ENCODE measurements around the gene KCND2.

KCND2 gene

GRCh38 chr7:120402801-120403200 lies 129.8 kb downstream of the KCND2 start:
- TF ChIP-seq FOXP2 (optimal IDR thresholded peaks at IDR 0.05; ENCODE audit: borderline replicate concordance, extremely low read depth, extremely low read length, insufficient read depth): no peak
- TF ChIP-seq SIN3A (IDR thresholded peaks at IDR 0.05; ENCODE audit: borderline replicate concordance, insufficient read depth, low read length): no peak
- no peak for TF ChIP-seq POLR2AphosphoS5 (IDR thresholded peaks at IDR 0.05; ENCODE audit: low read depth, low read length)
- TF ChIP-seq, protein P1, sequence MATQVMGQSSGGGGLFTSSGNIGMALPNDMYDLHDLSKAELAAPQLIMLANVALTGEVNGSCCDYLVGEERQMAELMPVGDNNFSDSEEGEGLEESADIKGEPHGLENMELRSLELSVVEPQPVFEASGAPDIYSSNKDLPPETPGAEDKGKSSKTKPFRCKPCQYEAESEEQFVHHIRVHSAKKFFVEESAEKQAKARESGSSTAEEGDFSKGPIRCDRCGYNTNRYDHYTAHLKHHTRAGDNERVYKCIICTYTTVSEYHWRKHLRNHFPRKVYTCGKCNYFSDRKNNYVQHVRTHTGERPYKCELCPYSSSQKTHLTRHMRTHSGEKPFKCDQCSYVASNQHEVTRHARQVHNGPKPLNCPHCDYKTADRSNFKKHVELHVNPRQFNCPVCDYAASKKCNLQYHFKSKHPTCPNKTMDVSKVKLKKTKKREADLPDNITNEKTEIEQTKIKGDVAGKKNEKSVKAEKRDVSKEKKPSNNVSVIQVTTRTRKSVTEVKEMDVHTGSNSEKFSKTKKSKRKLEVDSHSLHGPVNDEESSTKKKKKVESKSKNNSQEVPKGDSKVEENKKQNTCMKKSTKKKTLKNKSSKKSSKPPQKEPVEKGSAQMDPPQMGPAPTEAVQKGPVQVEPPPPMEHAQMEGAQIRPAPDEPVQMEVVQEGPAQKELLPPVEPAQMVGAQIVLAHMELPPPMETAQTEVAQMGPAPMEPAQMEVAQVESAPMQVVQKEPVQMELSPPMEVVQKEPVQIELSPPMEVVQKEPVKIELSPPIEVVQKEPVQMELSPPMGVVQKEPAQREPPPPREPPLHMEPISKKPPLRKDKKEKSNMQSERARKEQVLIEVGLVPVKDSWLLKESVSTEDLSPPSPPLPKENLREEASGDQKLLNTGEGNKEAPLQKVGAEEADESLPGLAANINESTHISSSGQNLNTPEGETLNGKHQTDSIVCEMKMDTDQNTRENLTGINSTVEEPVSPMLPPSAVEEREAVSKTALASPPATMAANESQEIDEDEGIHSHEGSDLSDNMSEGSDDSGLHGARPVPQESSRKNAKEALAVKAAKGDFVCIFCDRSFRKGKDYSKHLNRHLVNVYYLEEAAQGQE (IDR thresholded peaks at IDR 0.05; ENCODE audit: insufficient read depth in 1 of 2, low read depth in 2 of 2, low read length in 2 of 2): no peak
- no peak for TF ChIP-seq TAF1 (IDR thresholded peaks at IDR 0.05; ENCODE audit: borderline replicate concordance, insufficient read depth, low read length)

GRCh38 chr7:120404042-120404441 lies 131.1 kb downstream of the KCND2 start:
- no peak for TF ChIP-seq FOXP2 (optimal IDR thresholded peaks at IDR 0.05; ENCODE audit: borderline replicate concordance, extremely low read depth, extremely low read length, insufficient read depth)
- no peak for TF ChIP-seq SIN3A (IDR thresholded peaks at IDR 0.05; ENCODE audit: borderline replicate concordance, insufficient read depth, low read length)
- no peak for TF ChIP-seq TAF1 (IDR thresholded peaks at IDR 0.05; ENCODE audit: borderline replicate concordance, insufficient read depth, low read length)
- TF ChIP-seq, protein P1 (IDR thresholded peaks at IDR 0.05; ENCODE audit: insufficient read depth in 1 of 2, low read depth in 2 of 2, low read length in 2 of 2): no peak
- TF ChIP-seq POLR2AphosphoS5 (IDR thresholded peaks at IDR 0.05; ENCODE audit: low read depth, low read length): no peak

GRCh38 chr7:120405652-120406051 lies 132.7 kb downstream of the KCND2 start:
- TF ChIP-seq TAF1 (IDR thresholded peaks at IDR 0.05; ENCODE audit: borderline replicate concordance, insufficient read depth, low read length) (no peak), SIN3A (IDR thresholded peaks at IDR 0.05; ENCODE audit: borderline replicate concordance, insufficient read depth, low read length) (no peak), POLR2AphosphoS5 (IDR thresholded peaks at IDR 0.05; ENCODE audit: low read depth, low read length) (no peak), FOXP2 (optimal IDR thresholded peaks at IDR 0.05; ENCODE audit: borderline replicate concordance, extremely low read depth, extremely low read length, insufficient read depth) (no peak)
- TF ChIP-seq, protein P1 (IDR thresholded peaks at IDR 0.05; ENCODE audit: insufficient read depth in 1 of 2, low read depth in 2 of 2, low read length in 2 of 2): no peak

DNA sequence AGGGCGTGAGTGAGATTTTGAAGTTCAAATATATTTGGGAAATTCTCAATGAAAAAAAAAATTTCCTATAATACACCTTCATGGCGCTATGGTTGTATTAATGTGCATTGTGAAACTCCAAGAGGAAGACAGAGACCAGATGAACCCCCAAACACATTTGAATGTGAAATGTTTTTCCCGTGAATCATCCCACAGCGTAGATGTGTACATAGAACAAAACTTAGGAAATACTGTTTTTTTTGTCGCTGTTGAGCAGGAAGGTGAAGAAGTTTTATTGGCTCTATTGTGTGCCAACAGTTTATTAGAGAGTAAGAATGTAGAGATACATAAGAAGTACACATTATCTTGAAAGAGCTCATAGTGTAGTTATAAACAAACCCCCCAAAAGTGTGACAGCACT lies 134.0 kb downstream of the KCND2 start:
- TF ChIP-seq SIN3A (IDR thresholded peaks at IDR 0.05; ENCODE audit: borderline replicate concordance, insufficient read depth, low read length): no peak

DNA sequence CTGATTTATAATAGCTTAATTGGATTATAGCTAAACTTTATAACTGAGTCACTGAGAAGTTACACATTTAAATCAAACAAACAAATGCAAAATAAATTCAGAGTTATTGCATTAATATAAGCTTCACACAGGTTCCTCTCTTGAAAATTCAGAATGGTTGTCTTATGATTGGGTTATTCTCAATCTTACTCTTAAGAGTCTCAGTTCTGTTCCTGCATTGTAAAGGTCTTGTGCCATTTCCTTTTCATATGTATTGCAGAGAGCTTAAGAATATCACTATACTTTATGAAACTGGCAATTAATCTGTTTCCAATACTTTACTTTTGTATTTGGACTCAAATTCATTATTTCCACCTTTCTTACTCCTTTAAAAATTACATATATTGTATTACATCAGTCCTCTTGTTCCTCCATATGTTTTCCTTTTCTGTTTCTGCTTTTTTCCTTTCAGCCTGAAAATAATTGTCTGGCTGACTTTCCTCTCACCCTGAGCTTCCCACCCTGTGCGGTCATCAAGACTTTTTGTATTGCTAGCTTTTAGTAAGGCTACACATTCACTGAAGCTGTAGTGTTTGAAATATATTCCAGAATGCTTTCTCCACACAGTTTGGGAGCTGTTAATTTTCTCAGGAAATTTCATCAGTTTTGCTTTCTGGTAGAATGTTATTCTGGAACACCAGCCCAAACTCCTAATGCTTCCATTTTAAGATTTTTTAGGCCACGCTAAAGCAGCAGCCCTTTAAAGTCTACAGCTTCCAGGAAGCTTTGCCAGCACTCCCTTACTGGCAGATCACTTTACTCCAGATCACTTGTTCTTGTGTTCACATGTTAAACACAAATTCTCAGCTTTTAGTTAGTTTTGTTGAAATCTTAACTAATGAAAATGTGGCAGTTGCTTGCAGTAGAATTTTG lies 139.4 kb downstream of the KCND2 start:
- TF ChIP-seq, protein P1 (IDR thresholded peaks at IDR 0.05; ENCODE audit: insufficient read depth in 1 of 2, low read depth in 2 of 2, low read length in 2 of 2): no peak
- TF ChIP-seq TAF1 (IDR thresholded peaks at IDR 0.05; ENCODE audit: borderline replicate concordance, insufficient read depth, low read length) (no peak), FOXP2 (optimal IDR thresholded peaks at IDR 0.05; ENCODE audit: borderline replicate concordance, extremely low read depth, extremely low read length, insufficient read depth) (no peak), POLR2AphosphoS5 (IDR thresholded peaks at IDR 0.05; ENCODE audit: low read depth, low read length) (no peak), SIN3A (IDR thresholded peaks at IDR 0.05; ENCODE audit: borderline replicate concordance, insufficient read depth, low read length) (no peak)

Measured in PFSK-1 (cell line).